ENCODE data around the gene OGN.

The OGN gene

DNA sequence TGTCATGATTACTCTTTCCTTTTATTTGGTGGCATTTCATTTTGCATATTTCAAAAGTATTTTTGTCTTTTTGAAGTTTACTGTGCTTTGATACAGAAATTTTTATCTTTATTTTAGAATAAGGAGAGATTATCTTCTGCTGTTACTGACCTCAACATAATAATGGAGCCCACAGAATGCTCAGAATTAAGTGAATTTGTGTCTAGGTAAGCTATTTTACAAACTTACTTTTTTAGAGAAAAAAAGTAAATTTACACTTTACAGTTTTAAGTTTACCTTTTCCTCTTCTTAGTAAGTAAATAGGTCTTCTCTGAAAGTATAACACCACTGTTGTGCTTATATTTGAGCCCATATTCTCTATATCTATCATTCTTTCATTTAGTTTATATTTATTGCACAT is 58.8 kb downstream of the OGN start:
- no peak for DNase-seq (ENCODE audit: low read depth)

DNA sequence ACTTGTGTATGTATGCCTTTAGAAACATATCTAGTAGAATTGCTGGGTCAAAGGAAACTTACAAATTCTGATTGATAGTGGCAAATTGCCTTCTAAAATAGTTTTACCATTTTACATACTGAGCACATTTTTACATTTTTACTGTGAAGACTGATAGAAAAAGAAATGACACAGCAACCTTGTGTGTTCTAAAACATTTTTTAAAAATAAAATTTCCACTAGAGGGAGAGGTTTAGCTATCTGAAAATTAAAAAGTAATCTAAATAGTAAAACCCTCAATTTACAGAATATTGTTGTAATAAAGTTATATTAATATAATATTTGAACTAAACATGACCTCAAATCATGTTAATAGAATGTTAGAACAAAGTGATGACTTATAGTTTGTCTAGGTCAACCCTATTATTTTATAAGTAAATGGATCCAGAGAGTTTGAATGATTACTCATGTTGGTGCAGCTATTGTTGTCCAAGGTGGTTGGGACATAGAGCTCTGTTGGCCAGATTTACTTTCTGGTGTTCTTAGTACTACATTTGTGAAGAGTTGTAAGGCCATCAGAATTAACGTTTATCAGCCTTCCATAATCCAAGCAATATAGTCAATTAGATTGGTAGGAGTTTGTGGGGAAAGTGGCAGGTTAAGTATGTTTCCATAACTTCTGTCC is 61.4 kb downstream of the OGN start:
- DNase-seq (ENCODE audit: low read depth) = no peak

DNA sequence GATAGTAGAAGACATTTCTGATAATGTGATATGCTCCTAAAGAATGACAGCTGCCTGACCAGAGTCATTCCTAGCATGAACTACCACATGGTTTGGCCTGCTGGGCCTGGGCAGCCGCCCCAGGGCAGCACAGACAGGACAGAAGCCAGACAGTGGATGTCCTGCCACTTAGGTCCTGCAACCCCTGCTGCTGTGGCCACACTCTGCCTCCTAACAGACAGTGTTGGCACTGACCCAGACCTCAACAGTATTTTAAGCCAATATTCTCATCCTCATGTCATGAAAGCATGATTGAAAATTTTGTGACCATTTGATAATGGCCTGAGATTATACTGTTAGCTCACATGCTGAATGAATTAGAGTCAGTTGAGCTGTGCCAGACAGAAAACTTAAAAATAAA is 62.8 kb downstream of the OGN start:
- no peak for DNase-seq (ENCODE audit: low read depth)

DNA sequence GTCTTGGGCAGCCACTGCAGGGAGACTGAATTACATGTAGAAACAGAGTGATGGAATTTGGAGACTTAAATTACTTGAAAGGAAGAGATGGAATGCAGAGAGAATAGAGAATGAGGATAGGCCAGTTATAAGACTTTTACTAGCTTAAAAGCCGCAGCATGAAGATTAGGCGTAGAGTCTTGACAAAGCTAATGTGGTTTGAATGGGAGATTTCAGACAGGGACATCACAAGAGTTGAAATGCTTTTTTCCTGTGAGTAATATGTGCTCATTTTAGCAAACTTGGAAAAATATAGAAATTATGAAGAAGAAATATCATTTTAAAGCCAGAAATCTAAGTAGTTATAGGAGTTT is 71.1 kb downstream of the OGN start:
- no peak for DNase-seq (ENCODE audit: low read depth)
